Mucosa of descending colon (tissue), 3 donors: ENCODE data around the gene ZNF135. TPM values are rescaled to one million over a fixed set of nuclear protein-coding genes. Genes with fewer than 3 reads are reported as not detected.

Experiments used
- ATAC-seq: fragments of 200-7000 bp; cut with Tn5 transposase; one replicate; pipeline ENCODE4 v1.9.1; 2020; ENCODE audit warnings: mild to moderate bottlenecking, moderate library complexity
- DNase-seq, 3 donors: peaks; one replicate each; pipeline ENCODE4 v3.0.0-alpha.2; 2020
- H3K36me3 ChIP-seq: fragments of 200-600 bp; one replicate; pipeline ENCODE4 v1.8.0; 2021; ENCODE audit warnings: low read depth, mild to moderate bottlenecking
- H3K4me1 ChIP-seq: fragments of 200-600 bp; one replicate; pipeline ENCODE4 v1.8.0; 2021; ENCODE audit warnings: low read depth, mild to moderate bottlenecking
- H3K4me3 ChIP-seq: fragments of 200-600 bp; one replicate; pipeline ENCODE4 v1.8.0; 2021; ENCODE audit warnings: mild to moderate bottlenecking
- H3K9me3 ChIP-seq: fragments of 200-600 bp; one replicate; pipeline ENCODE4 v1.8.0; 2021; ENCODE audit warnings: mild to moderate bottlenecking
- CTCF ChIP-seq: fragments of 200-600 bp; IDR thresholded peaks from one replicate; pipeline ENCODE4 v1.8.0; 2022; ENCODE audit warnings: antibody characterized with exemption, mild to moderate bottlenecking
- intact Hi-C, 2 donors: fragments of 100-400 bp; cut with DNase I in 1 of 2; cut with micrococcal nuclease in 1 of 2; formaldehyde crosslinking; loops; one replicate each; pipeline versions ENCODE4 v1.11.0 to v1.11.1; 2022; cut with DNase I, micrococcal nuclease
- total RNA-seq, 3 donors: library from RNA; stranded (reverse); fragmentation: NEBNext Ultra II Directional in 2 of 3; extraction: Animal tissue kit (Norgen Biotek cat#: 25700) in 2 of 3; gene quantifications; one replicate each; pipeline versions ENCODE4 v1.2.1 to v1.2.4, GENCODE V29; 2021 to 2023
- donor health status: DM: no; HTN: no; CAD: no; lungs with moderate emphysema.
- donor health status: DM: no; HTN: no; CAD: no.
- donor health status: DM: no; HTN: yes; CAD: no.

The ZNF135 gene
- total RNA-seq, 3 donors from 2014 or later: 1.3 to 5.8 (median 2.2) TPM

GRCh38 chr19:58107778-58108545, 48.9 kb downstream of the ZNF135 start:
- no peak for DNase-seq
- no peaks in the 10 kb centered on the region for H3K4me1 ChIP-seq
- H3K36me3 ChIP-seq: no peaks in the 10 kb centered on the region
- peaks cover 97% of the 10 kb centered on the region for H3K9me3 ChIP-seq
- no peak for ATAC-seq
- no peak for TF ChIP-seq CTCF
- intact Hi-C loops: no loop called here
- H3K4me3 ChIP-seq: no peak overlapping the region

GRCh38 chr19:58108546-58108817, 49.4 kb downstream of the ZNF135 start:
- no peak for TF ChIP-seq CTCF
- DNase-seq: no peak

GRCh38 chr19:58117841-58118575, 58.9 kb downstream of the ZNF135 start:
- DNase-seq (no peak), ATAC-seq (no peak)
- Histone ChIP-seq H3K4me3 (no peak overlapping the region), H3K9me3 (peaks cover 99% of the 10 kb centered on the region), H3K4me1 (no peaks in the 10 kb centered on the region), H3K36me3 (no peaks in the 10 kb centered on the region)
- no peak for TF ChIP-seq CTCF
- intact Hi-C loops: no loop called here

More at GRCh38 chr19:58108546-58108817, 49.4 kb downstream of the ZNF135 start:
- H3K9me3 ChIP-seq: peaks cover 97% of the 10 kb centered on the region
- H3K4me3 ChIP-seq: no peak overlapping the region
- no peaks in the 10 kb centered on the region for H3K4me1 ChIP-seq
- no peak for ATAC-seq
- no peaks in the 10 kb centered on the region for H3K36me3 ChIP-seq
- intact Hi-C loops: no loop called here

GRCh38 chr19:58118979-58119733, 60.1 kb downstream of the ZNF135 start:
- ATAC-seq (no peak), DNase-seq (no peak)
- intact Hi-C loops: no loop called here
- Histone ChIP-seq H3K36me3 (no peaks in the 10 kb centered on the region), H3K4me3 (no peak overlapping the region), H3K4me1 (no peaks in the 10 kb centered on the region), H3K9me3 (peaks cover 99% of the 10 kb centered on the region)
- TF ChIP-seq CTCF: no peak

Other genes with a start within 250 kb of the ZNF135 start
- 10 to 100 TPM; 18.7 to 33.1 (median 27.9) TPM for gene ZNF552, start 244.4 kb upstream of the ZNF135 start, total RNA-seq
- 10 to 100 TPM; 13.9 to 21.1 (median 18.3) TPM for gene ZNF587B, start 229.0 kb upstream of the ZNF135 start, total RNA-seq
- 10 to 100 TPM; 51.9 to 80.7 (median 61.0) TPM for gene ZNF587, start 209.4 kb upstream of the ZNF135 start, total RNA-seq
- gene ZNF814, start 170.2 kb upstream of the ZNF135 start, total RNA-seq: 10 to 100 TPM in 2 of 3 donors, 1 to 10 TPM in 1; 9.1 to 24.5 (median 18.4) TPM
- 10 to 100 TPM; 12.3 to 19.9 (median 15.7) TPM for gene ZNF417, start 142.7 kb upstream of the ZNF135 start, total RNA-seq
- 10 to 100 TPM in 1 of 3 donors, 1 to 10 TPM in 1, under 1 TPM in 1; 0.82 to 15.5 (median 4.1) TPM for gene ZNF418, start 123.9 kb upstream of the ZNF135 start, total RNA-seq
- 1 to 10 TPM; 3.0 to 7.1 (median 3.7) TPM for gene ZNF256, start 111.6 kb upstream of the ZNF135 start, total RNA-seq
- 1 to 10 TPM in 1 of 3 donors, under 1 TPM in 2; 0.98 to 2.0 (median 0.99) TPM for gene C19orf18, start 84.7 kb upstream of the ZNF135 start, total RNA-seq
- 10 to 100 TPM; 11.6 to 17.1 (median 13.8) TPM for gene ZNF606, start 56.5 kb upstream of the ZNF135 start, total RNA-seq
- not detected for gene ZSCAN1, start 25.3 kb upstream of the ZNF135 start, total RNA-seq
- 10 to 100 TPM; 17.9 to 69.5 (median 23.0) TPM for gene ZSCAN18, start 38.9 kb downstream of the ZNF135 start, total RNA-seq
- gene ZNF329, start 91.5 kb downstream of the ZNF135 start, total RNA-seq: 10 to 100 TPM in 1 of 3 donors, 1 to 10 TPM in 2; 3.5 to 10.3 (median 4.9) TPM
- gene ZNF274, start 123.8 kb downstream of the ZNF135 start, total RNA-seq: 10 to 100 TPM; 13.3 to 26.6 (median 20.5) TPM
- gene ZNF544, start 169.6 kb downstream of the ZNF135 start, total RNA-seq: 10 to 100 TPM; 12.1 to 30.5 (median 27.6) TPM
- 1 to 10 TPM; 3.6 to 7.9 (median 3.8) TPM for gene ZNF8, start 219.7 kb downstream of the ZNF135 start, total RNA-seq
- gene ERVK3-1, start 246.1 kb downstream of the ZNF135 start, total RNA-seq: 10 to 100 TPM; 25.0 to 31.7 (median 30.0) TPM